Measurements from ENCODE around the gene ATXN7L1.

The ATXN7L1 gene

DNA sequence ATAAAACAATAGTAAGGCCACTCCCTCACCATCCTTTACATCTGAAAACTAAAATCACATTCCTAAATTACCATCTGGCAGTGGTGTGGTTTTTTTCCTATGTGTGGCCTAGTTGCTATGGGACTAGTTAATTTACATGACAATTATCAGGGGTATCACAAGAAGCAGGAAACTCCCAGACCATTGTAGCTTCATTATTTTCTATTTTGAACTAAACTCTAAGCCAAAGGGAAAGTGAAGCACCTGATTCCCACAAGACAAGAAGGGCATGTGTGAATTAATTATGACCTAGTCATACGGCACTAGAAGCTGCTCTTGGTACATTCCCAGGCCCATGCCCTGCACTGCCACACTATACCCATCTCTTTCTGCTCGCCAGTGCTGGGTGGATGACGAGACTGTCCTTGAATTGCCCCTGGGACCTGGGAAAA, 103.4 kb downstream of the ATXN7L1 start:
- no peak for DNase-seq

DNA sequence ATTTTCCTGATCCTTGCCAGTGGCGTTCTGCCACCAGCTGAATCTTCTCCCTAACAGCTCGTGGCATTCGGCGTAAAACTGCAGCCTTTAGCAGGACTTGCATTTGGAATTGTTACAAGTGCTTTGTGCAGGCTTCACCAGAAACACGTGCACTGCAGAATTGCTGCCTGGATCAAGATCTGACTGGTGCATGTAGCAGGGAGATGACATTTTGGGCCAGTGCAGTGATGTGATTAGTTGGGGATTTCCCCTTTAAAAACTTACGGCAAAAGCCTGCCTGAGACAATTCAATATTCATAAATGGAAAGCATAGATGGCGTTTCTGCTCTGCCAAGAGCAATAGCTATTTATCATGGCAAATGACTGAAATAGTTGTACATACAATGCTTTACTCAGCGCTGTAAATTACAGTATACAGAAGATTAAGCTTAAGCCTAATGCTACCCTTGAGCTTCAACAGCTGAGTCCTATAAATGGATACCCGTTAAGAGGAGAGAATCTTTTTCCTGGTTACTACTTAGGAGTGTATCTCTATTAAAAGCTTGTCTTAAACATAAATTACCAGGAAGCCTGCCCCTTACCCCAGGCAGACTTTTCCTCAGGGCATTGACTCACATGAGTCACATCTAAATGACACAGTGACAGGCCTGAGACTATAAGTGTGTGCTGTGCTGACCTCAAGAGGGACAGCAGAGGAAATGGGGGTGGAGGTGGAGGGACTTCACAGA, 106.3 kb downstream of the ATXN7L1 start:
- DNase-seq = no peak

DNA sequence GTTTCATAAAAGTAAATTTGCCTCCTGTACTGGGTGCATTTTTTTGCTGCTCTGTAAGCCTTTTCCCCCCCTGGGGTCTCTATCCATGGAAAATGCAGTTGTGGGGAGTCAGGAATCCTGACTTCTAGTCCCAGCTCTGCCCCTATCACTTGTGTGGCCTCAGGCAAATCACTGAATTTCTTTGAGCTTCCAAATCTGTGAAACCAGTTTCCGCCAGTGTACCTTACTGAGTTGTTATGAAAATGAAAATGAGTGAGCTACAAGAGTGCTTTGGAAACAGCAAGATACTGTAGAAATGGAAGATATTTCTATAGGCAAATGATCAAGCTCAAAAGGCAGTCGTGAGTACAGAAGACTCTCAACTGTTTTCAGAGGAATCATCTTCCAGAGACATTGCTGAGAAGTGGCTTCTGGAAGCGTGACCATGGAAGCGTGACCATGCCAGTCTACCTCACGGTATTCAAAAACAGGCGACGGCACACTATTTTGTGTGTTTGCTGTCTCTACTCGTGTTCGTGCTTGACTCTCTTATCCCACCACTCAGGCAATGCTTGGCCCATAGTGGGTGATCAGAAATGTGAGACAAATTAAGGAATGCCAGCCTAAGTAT, 107.4 kb downstream of the ATXN7L1 start:
- no peak for DNase-seq

DNA sequence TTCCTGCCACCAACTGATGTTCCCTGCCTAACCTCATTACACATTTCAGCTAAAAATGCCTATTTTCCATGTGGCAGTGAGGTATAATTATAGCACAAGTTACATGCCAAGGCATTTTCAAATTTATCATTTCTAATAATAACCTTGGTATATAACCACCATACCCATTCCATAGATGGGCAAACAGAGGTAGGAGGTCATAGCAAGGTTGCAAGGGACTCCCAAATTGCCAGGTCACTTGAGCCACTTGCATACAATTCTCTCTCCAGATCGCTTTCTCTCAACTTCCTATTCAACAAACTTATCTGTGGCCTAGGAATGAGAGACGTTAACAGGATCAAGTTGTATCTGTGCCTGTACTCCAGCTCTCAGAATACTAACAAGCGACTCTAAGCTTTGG, 108.3 kb downstream of the ATXN7L1 start:
- DNase-seq = no peak

DNA sequence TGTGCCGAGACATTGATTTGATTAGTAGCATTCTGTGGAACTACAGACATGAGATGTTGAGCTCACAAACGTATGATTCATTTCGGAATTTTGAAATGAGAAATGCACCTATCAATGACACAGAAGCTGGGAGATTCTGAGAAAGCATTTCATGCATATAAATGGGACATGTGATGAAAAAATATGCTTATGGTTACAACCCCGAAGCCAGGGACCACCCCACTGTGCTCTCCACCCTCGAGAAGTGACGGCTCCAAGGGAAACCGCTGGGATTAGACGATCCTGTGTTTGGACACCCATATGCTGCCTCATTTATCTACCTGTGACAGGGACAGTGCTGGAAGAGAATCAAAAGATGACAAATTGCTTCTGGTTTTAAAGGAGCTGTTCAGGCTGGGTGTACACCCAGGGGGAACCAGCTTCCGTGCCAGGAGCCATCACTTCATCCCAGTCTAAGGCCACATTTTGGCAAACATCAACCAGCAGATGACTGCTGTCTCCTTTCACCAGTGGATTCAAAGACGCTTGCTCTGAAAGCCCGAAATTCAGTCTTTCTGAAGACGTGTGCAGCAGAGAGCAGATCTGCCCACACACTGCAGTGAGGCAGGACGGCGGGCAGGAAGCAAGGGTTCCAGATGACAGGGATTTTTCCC, 109.9 kb downstream of the ATXN7L1 start:
- no peak for DNase-seq

DNA sequence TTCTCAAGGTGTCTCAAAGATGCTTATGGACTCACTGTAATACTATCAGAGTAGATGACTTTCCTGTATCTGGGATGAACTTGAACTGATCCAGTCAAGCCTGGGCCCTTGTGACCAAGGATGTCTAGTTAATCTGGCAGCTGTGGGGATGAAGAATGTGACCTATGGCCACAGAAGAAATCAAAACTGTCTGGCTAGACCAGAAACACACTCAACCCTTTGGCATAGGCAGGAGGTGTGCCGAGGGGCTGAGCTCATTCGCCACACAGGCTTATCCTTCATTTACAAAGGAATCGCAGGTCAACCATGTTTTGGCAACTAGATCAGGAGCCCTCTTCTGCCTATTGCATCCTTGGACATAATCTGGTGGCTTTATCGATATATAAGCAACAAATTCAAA, 110.6 kb downstream of the ATXN7L1 start:
- DNase-seq = no peak

DNA sequence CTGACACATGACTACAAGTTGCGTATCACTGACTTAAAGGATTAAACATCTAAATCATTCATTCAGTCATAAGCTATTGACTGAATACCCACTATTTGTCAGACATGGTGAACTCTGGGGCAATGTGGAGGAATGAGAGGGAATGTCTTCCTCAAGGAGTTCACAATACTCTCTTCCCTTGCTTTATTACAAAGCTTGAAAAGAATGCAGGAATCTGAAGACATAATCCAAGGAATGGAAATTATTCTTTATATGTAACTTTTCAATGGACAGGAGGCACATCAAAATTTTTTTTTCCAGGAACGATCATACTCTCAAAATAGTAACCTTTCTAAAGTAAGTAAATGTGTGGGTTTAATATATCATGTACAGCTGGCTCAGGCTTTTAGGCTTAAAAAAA, 111.9 kb downstream of the ATXN7L1 start:
- DNase-seq = no peak

DNA sequence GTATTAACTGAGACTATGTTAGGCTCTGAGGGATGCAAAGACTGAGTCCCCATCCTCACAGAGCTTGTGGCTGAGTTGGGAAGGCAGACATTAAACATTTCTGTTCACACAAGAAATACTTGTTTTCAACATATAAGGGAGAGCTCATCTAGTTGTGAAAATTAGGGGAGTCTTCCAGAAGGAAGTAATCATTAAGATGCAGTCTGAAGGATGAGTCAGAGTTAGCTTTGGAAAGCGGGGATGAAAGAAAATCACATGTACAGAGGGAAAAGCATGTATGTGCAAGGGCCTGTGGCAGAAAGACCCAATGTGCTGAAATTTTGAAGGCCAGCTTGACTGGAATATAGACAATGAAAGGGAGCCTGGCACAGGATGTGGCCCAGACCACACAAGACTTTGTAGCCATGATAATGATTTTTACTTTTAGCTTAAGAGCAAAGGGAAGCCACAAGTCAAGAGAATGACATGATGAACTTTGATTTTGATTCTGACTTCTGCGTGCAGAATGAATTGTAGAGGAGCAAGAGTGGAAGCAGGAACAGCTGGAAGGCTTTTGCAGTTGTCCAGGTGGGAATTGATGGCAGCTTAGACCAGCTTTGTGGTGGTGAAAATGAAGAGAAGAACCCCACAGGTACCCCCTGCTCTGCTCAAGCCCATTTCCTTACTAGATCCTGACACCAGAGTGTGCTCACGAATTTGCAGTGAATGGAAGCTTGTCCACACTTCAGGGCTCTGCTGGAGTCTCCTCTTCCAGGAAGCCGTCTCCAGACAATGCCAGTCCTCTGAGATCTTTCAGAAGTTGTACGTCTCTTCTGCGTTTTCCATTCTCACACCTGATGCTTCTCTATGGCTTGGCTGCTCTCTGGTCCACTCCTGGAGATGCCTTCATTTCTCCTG, 115.6 kb downstream of the ATXN7L1 start:
- no peak for DNase-seq

DNA sequence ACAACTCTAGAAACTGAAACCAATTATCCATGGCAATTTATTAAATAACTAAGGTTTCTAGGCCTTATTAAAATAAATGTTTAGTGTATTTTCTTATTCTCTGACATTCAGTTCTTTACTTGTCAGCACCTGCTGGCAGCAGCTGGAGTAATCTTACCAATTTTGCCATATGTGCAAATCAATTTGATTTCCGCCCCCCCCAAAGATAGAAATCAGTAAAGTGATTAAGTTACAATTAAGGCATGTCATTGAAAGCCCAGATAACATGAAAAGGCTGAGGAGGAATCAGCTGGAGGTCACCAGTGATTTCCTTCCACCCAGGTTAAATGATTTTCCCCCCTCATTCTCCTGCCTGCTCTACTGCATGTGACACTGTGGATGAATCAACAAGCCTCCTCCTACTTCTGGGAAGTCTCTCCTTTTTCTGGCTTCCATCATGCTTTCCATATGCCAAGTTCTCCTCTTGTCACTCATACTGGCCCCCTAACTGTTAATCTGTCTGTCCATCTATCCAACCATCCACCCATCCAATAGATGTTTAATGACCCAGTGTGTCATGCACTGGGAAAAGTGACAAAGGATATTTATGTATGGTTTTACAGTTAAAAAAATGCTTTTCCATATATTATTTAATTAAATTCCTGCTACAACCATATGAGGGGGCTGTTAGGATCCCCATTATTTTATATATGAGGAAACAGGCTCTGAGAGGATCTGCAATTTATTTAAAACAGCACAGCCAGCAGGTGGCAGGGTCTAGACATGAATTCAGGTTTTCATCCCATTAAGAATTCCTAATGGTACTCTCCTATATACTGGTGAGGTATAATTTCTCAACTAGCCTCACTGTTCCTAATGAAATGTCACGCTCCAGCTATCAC, 116.5 kb downstream of the ATXN7L1 start:
- no peak for DNase-seq

DNA sequence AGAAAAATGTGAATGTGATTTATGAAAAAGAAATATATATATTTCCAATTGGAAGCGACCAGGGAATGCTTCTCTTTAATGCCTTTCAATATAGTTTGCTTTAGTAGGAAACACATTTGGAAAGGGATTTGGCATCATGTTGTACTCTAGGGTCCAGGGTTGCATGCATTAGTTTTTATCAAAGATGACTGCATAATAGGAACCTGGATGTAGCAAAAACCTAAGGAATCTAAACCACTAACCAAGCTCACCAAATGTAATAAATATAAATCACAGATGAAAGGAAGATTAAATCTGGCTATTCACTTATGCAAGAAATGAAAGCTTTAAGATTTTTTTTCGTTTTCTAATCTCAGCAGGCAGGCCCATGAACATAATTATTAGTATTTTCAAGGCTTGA, 120.0 kb downstream of the ATXN7L1 start:
- DNase-seq = no peak

DNA sequence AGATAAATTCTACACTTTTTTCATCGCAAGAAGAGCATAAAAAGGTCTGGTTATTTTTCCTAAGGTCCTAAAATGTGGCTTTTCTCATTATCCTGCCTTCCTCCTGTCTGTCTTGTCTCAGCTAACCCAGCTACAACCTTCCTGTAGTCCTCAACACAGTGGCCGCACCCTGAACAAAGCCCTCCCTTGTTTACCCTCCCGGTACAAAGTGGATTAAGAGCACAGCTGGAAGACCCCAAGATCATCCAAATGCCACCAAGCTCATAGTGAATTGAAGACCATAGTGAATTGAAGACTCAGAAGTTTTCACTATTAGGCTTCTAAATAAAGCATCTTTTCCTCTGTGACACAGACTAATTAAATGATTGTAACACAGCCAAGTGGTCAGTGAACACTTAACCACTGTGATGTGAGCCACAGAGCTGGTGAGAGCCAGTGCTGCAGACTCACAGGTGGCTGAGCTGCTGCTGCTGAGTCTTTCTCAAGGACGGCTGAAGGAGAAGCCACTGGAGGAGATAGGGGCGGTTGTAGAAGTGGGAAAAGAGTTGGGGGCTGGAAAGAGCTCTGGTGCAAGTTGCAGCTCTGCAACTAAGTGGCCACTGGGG, 123.6 kb downstream of the ATXN7L1 start:
- DNase-seq = no peak

DNA sequence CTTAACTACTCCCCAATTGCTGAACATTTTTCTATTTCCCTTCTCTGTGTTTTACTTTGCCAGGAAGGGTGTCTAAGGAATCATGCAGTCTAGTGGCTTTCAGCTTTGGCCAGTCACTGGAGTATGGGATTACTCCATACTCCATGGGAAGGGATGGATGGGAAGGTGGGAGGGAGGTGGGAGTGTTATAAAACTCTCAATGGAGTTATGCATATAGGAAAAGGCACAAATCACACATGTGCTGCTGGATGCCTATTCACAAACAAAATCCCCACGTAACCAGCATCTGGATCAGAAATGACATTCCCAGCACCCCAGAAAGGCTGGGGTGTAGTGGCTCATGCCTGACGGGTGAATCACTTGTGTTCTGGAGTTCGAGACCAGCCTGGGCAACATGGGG, 125.3 kb downstream of the ATXN7L1 start:
- no peak for DNase-seq

DNA sequence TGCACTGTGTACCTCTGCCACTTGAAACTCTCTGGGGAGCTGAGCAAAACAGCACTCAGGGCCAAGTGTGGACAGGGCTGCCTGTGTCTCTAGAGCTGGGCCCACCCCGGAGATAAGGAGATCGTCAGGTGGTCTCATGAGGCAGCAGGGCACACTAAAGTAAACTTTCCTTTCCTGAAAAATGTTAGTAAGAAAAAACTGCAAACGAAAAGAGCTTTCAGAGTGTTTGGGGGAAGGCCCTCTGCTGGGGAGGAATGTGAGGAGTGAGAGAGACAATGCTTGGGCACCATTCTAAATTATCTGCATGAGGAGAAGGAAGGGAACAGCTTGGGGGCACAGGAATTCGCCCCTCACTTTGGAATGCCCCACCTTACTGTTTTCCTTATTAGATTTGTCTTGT, 127.7 kb downstream of the ATXN7L1 start:
- DNase-seq = no peak

DNA sequence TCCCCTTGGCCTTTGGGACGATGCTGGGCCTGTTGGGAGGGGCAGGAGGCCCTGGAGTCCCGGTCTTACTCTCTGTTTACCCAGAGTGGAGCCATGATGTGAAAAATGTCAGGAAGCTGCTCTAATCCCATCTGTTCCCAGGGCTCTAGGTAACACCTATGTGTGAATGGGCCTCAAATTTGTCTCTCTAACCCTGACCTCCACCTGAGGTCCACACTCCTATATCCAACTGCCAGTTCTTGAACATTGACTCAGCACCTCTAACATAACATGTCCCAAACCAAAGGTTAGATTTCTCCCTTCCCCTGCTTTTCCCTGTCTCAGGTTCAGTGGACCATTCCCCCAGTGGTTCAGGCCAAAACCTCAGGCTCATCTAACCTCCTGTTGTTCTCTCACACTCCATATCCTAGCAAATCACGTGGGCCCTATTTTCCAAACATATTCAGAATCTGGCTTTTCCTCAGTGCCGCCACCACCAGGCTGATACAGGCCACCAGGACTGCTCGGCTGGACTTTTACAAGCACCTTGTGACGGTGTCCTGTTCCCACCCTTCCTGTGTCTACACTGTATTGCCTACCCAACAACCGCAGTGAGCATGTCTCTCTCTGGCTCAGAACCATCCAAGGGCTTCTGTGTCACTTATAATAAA, 130.6 kb downstream of the ATXN7L1 start:
- DNase-seq = no peak

DNA sequence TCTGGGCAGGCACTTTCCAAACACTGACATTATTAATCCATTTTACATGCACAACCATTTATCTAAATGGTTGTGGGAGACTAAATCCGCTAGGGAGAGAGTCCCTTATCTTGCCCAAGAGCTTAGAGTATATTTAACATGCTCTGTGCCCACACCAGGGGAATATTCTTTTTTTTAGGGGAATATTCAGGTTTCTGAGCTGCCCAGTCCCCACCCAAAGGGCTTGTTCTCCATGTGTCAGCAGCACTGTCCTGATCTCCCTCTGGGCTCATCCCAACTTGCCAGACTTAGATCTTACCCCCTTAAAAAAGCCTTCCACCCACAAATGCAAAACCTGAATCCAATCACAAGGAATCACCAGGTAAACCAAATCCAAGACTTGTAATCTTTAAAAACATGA, 132.1 kb downstream of the ATXN7L1 start:
- no peak for DNase-seq

DNA sequence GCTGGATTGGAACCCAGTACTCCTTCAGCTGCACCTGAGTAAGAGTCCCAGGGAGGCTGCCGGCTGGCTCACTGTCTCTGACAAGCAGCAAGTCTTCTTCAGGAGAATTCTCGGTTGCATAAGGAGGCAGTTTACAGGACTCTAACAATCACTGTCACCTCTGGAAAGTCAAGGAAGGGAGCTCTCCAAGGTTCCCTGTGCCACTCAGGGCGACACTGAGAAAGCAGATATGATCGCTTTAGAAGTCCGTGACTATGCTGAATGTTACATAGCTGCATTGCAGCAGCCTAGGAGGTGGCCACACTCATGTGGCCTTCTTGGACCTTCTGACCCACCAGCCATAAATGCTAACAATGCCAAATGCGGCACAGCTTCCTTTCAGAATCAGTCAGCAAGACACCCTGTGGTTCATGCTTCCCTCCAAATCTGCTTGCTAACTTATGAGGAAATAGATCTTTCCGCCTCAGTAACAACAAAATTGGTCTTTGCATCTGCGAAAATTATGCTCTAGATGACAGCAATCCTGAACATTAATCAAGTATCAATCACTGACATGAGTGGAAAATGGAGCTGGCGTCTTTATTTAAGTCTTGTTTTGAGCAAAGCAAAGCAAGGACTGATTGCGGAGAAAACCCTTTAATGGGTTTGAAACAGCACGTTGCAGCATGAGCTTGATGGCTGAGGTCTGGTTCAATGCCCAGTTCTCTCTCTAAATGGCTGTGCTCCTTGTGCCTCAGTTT, 132.9 kb downstream of the ATXN7L1 start:
- no peak for DNase-seq

DNA sequence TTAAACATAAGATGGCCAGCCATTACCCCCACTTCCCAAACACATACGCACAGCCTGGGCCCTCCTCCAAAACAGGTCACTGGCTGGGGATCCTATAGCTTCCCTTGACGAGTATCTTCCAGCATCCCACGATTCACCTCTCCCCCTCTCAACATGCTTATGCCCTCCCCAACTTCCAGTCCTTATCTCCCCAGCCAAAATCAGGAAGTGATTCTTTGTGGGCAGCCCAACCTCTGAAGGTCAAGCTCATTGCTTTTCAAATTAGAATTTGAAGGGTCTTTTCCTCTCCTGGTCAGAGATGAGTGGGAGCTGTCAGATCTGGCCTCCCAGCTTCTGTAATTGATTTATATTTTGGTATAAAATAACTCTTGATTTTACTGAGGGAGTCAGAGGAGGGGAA, 133.6 kb downstream of the ATXN7L1 start:
- DNase-seq = no peak

DNA sequence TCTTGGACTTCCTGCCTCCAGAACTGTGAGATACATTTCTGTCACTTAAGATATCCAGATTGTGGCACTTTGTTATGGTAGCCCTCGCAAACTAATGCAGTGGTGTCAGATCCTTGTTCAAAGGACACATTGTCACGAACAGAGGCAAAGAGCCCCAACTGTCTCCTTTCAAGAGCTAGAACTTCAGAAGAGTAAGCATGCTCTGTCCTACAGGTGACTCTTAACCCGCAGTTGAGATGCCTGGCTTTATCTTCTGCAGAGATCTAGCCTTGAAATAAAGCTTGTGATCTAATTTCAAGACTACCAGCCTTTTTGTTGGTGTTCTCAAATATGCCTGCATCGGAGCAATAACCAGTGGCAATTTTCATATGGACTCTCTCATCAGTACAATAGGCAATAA, 134.4 kb downstream of the ATXN7L1 start:
- DNase-seq = no peak

DNA sequence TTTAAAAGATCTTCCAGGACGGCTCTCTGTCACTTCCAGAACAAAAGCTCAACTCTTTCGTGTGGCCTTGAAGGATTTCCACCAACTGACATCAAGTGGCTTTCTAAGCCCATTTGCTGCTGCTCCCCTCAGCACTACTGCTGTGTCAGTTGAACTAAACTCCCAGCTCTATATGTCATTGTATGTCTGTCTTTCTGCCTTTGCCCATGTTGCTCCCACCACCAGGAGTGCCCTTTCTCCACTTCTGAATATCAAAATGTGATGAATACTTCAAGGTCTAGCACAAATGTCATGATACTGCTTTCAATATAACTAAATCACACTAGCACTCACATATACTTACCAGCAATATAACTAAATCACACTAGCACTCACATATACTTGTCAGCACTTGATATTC, 138.3 kb downstream of the ATXN7L1 start:
- DNase-seq = no peak

DNA sequence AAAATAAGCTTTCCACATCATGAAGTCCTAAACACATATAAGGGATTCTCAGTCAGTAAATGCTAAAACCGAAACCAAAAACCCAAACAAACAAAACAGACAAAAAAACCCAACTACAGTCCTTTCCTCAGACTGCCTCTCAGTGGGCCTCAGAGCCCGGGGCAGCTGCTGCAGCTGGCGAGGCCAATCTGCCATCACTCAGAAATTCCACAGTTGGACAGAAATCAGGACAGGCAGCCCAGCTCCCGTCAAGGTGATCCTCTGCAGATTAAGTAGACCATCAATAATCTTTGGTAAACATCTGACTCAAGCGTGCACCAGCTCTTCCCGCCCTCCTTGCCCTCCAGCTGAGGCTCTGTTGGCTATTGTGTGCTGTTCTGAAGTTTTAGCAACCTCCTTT, 142.2 kb downstream of the ATXN7L1 start:
- no peak for DNase-seq

DNA sequence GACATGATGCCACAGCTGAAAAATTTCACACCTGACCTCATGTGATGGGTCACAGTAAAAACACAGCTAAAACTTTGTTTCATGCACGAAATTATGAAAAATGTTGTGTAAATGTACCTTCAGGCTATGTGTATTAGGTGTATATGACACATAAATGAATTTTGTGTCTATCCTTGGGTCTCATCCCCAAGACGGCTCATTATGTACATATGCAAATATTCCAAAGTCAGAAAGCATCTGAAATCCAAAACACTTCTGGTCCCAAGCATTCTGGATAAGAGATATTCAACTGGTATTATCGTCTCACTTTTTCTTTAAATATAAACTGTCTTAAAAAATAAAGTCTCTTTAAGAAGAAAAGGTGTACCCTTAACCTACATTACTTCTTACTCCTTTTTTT, 145.4 kb downstream of the ATXN7L1 start:
- no peak for DNase-seq
